Ramos (cell line): ENCODE results near the gene MEIS3.

Source experiments
- in situ Hi-C: fragments of 300-500 bp; cut with MboI; formaldehyde crosslinking; loops from one replicate; pipeline ENCODE4 v1.14.3; 2022; ENCODE audit warnings: low sequenced_read_pairs; ENCODE audit not compliant: unreplicated experiment

Gene MEIS3

GRCh38 chr19:47419030-47419783, at the start of gene MEIS3:
Gene MEIS3 (minus strand): TSS chr19:47419527. CDS start chr19:47419081, 446 bp downstream.
- in situ Hi-C loops = no loop called here

DNA sequence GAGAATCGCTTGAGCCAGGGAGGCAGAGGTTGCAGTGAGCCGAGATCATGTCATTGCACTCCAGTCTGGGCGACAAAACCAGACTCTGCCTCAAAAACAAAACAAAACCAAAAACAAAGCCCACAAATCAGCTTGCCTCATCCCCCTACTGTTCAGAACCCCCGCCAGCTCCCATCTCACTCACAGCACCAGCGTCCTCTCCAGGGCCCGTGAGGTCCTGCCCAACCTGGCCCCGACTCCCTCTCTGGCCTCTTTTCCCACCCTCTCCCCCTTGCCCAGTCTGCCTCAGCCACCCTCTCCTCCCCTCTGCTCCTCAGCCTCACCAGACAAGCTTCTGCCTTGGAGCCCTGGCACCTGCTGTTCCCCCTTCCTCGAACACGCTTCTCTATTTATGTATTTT, 48.6 kb upstream of the MEIS3 start:
- in situ Hi-C loops = no loop called here

DNA sequence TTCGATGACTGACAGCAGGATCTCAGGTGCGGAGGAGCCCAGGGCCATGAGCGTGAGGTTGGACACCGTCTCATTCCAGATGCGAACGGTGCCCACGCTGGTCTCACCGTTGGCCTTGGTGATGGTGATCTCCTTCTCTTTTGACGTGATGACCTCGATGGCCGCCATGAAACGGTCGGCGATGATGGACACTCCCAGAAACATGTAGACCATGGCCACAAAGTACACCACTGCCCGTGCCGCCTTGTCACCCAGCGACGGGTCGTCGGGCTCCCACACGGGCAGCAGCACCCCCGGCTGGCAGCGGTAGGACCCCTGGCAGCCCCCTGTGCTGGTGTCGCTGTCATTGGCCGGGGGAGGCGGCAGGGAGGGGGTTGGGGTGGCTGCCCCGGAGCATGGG, 46.6 kb upstream of the MEIS3 start:
- in situ Hi-C loops = no loop called here

GRCh38 chr19:47464675-47465419, 45.5 kb upstream of the MEIS3 start:
- in situ Hi-C loops = no loop called here

DNA sequence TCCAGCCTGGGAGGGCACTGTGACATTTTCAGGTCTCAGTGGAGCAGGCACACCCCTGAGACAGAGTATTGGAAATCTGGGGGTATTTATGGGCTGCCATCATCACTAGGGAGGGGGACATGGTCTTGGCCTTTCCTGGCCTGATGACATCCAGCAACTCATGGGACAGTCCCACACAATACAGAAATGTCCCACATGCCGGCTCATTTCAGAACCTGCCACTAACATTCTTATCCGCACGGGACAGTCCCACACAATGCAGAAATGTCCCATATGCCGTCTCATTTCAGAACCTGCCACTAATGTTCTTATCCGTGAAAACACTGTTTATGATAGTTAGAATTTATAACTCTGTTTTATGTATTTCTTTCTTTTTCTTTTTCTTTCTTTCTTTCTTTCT, 42.5 kb upstream of the MEIS3 start:
- in situ Hi-C loops = no loop called here

GRCh38 chr19:47459477-47459876, 40.1 kb upstream of the MEIS3 start:
- in situ Hi-C loops = no loop called here

- in situ Hi-C loops = no loop called here
Observed at GRCh38 chr19:47458672-47459071, 39.3 kb upstream of the MEIS3 start.

DNA sequence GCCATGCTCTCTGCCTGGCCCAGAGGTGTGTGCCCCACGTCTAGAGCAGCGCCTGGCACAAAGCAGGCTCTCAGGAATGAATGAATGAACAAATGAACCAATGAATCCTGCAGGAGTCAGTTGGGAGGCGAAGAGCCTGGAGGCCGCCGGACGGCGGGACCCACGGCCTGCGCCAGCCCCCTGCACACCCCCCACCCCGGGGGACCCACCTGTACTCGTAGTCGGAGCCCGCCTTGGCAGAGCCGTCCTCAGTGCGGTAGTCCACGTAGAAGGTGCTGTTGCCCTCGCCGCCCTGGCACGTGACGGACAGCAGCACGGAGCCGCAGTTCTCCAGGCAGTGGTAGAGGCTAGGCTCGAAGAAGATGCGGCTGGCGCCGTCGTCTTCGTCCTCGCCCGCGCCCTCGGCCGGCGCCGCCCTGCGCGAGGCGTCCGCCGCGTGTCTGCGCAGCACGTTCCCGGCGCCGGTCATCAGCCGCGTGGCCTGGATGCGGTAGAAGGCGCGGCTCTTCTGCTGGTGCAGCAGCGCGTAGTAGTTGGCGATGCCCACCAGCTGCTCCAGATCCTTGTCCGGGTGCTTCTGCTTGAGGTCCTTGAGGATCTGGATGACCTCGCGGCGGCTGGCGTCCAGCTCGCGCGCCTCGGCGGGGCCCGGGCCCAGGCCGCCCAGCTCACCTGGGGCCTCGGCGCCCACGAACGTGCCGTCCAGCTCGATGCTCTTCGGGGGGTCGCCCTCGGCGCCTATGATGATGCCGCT, 37.6 kb upstream of the MEIS3 start:
- in situ Hi-C loops = no loop called here

GRCh38 chr19:47450478-47450877, 31.2 kb upstream of the MEIS3 start:
- in situ Hi-C loops = no loop called here

GRCh38 chr19:47448360-47448727, 29.0 kb upstream of the MEIS3 start:
- in situ Hi-C loops = no loop called here

- in situ Hi-C loops = no loop called here
Observed at GRCh38 chr19:47447470-47448359, 28.4 kb upstream of the MEIS3 start.

GRCh38 chr19:47446534-47447469, 27.5 kb upstream of the MEIS3 start:
- in situ Hi-C loops = no loop called here

DNA sequence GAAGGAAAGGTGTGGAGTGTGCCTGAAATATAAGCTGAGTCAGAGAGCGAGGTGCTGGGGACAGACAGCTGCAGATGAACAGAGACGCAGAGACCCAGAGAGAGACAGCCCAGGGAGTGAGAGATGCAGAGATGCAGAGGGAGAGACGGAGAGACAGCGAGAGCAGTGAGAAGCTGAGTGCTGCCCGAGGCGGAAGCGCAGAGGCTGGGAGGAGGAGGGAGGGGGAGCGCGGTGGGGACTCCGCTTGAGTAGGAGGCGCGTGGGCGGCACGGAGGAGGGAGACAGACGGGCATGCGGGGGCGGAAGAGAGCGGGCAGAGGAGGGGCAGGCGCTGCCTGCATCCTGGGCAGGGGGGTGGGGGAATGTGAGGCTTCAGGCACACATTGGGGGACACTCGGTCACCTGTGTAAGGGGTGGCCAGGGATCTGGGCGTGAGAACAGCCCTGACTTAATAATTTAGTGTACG, 26.6 kb upstream of the MEIS3 start:
- in situ Hi-C loops = no loop called here

DNA sequence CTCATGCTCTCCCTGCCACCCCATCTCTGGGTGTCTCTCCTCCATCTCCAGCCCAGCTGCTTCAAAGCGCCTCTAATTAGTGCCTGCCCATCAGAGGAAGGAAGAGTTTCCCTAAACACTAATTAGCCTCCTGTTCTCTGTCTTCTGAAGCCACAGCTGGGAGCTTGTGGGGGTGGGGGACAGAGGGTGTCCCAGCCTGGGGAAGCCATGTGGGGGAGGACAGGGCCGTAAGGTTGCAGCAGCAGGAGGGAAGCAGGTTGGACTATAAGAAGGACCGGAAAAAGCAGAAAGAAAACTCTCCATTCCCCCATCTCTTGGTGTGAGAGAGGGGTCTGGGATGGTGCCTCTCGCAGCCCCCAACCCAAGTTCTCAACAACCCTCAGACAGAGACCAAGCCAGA, 26.2 kb upstream of the MEIS3 start:
- in situ Hi-C loops = no loop called here

- in situ Hi-C loops = no loop called here
Observed at GRCh38 chr19:47444388-47444821, 25.1 kb upstream of the MEIS3 start.

DNA sequence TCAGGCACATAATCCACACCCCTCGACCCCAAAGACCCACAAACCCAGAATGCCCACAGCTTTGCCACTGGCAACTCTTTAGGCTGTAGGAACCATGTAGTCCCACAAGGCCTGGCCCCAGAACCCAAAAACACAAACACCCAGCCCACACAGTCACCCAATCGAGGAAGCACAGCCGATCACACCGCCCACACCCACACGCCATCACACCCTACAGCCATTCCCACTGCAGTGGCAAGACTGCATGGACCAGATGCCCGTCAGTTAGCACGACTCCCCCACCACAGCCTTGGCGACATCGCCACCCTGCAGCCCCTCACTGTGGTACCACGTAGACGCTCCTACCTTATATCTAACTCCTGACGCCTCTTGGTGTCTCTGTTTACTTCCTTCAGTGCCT, 24.0 kb upstream of the MEIS3 start:
- in situ Hi-C loops = no loop called here

DNA sequence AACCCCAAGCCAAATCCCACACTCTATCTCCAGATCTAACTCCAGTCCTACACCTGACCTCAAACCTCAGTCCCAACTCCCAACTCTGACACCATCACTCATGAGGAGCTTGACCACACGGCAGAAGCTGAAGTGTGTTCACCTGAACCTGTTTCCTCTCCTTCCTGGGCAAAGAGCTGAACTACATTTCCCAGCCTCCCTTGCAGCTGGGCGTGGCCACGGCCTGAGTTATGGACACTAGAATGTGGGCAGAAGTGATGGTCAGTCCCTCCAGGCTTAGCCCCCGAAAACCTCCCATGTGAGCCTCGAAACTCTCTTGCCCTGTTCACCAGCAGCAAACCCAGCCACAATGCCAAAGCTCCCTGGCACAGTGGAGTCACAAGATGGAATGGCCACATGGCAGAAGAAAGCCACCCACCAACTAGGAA, 19.5 kb upstream of the MEIS3 start:
- in situ Hi-C loops = loop anchor here (5.0 kb wide), 1 partner anchor 268 kb away; no protein-coding TSS in a partner anchor

DNA sequence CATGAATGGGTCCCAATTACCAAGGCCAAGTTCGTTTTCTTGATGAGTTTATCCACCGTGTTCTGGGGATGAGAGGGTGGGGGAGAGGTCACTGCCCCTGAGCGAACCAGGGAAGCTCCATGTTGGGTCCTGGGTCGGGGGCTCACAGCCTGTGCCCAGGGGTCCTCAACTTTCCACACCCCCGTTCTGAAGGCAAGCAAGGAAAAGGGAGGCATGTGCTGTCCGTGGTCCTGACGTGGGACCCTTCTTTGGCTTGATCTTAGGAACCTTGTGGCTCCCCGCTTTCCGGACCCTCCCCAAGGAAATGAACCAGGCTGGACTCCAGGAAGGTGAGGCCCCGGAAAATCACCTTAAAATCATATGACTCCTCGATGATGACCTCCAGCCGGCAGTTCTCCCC, 18.2 kb upstream of the MEIS3 start:
- in situ Hi-C loops = loop anchor here (5.0 kb wide), 1 partner anchor 270 kb away; no protein-coding TSS in a partner anchor
